ENCODE measurements around the gene MRFAP1L1.
"Not testable (repeated sequence)": the region's sequence is repeated elsewhere in the genome, so short reads cannot be mapped to it uniquely, and the experiment has no call there.

The MRFAP1L1 gene

GRCh38 chr4:6676722-6677558 is 32.7 kb downstream of the MRFAP1L1 start:
- Histone ChIP-seq H3K36me3 (ENCODE audit: control insufficient read depth in 1 of 2, insufficient read depth in 2 of 2, low read length in 2 of 2) (peaks cover 0 to 4% of the 10 kb centered on the region in 2 donors), H3K9ac (ENCODE audit: low read depth in 1 of 2, low read length in 2 of 2) (peak overlapping the region in 1 of 2 donors; percentile 20), H3K27ac (ENCODE audit: low read depth, low read length) (no peak overlapping the region), H3K9me3 (ENCODE audit: control insufficient read depth in 1 of 2, low read length in 2 of 2) (no peaks in the 10 kb centered on the region), H3K4me3 (ENCODE audit: low read depth in 1 of 2, low read length in 2 of 2) (peak overlapping the region in 1 of 2 donors; percentile 34), H3K4me1 (ENCODE audit: control insufficient read depth in 1 of 2, insufficient read depth in 2 of 2, low read length in 2 of 2) (peaks cover 17 to 30% of the 10 kb centered on the region in 2 donors), H3K27me3 (ENCODE audit: control insufficient read depth in 1 of 2, insufficient read depth in 2 of 2, low read length in 2 of 2) (no peaks in the 10 kb centered on the region)

GRCh38 chr4:6674500-6675149 is 35.0 kb downstream of the MRFAP1L1 start:
- peak overlapping the region; percentile 63 to 70 for H3K4me3 ChIP-seq (ENCODE audit: low read depth in 1 of 2, low read length in 2 of 2)
- peaks cover 17 to 30% of the 10 kb centered on the region in 2 donors for H3K4me1 ChIP-seq (ENCODE audit: control insufficient read depth in 1 of 2, insufficient read depth in 2 of 2, low read length in 2 of 2)
- H3K27me3 ChIP-seq (ENCODE audit: control insufficient read depth in 1 of 2, insufficient read depth in 2 of 2, low read length in 2 of 2), result no peaks in the 10 kb centered on the region
- H3K36me3 ChIP-seq (ENCODE audit: control insufficient read depth in 1 of 2, insufficient read depth in 2 of 2, low read length in 2 of 2), result peaks cover 0 to 4% of the 10 kb centered on the region in 2 donors
- H3K9me3 ChIP-seq (ENCODE audit: control insufficient read depth in 1 of 2, low read length in 2 of 2), result no peaks in the 10 kb centered on the region
- H3K9ac ChIP-seq (ENCODE audit: low read depth in 1 of 2, low read length in 2 of 2), result peak overlapping the region; percentile 7 to 66
- peak overlapping the region; percentile 69 for H3K27ac ChIP-seq (ENCODE audit: low read depth, low read length)

- peak overlapping the region; percentile 66 to 76 for H3K9ac ChIP-seq (ENCODE audit: low read depth in 1 of 2, low read length in 2 of 2)
- H3K4me1 ChIP-seq (ENCODE audit: control insufficient read depth in 1 of 2, insufficient read depth in 2 of 2, low read length in 2 of 2), result peaks cover 17 to 30% of the 10 kb centered on the region in 2 donors
- peak overlapping the region; percentile 69 for H3K27ac ChIP-seq (ENCODE audit: low read depth, low read length)
- H3K9me3 ChIP-seq (ENCODE audit: control insufficient read depth in 1 of 2, low read length in 2 of 2), result no peaks in the 10 kb centered on the region
- peak overlapping the region; percentile 63 to 70 for H3K4me3 ChIP-seq (ENCODE audit: low read depth in 1 of 2, low read length in 2 of 2)
- no peaks in the 10 kb centered on the region for H3K27me3 ChIP-seq (ENCODE audit: control insufficient read depth in 1 of 2, insufficient read depth in 2 of 2, low read length in 2 of 2)
- H3K36me3 ChIP-seq (ENCODE audit: control insufficient read depth in 1 of 2, insufficient read depth in 2 of 2, low read length in 2 of 2), result peaks cover 0 to 4% of the 10 kb centered on the region in 2 donors
These were observed 35.8 kb downstream of the MRFAP1L1 start for GRCh38 chr4:6673660-6674499.

DNA sequence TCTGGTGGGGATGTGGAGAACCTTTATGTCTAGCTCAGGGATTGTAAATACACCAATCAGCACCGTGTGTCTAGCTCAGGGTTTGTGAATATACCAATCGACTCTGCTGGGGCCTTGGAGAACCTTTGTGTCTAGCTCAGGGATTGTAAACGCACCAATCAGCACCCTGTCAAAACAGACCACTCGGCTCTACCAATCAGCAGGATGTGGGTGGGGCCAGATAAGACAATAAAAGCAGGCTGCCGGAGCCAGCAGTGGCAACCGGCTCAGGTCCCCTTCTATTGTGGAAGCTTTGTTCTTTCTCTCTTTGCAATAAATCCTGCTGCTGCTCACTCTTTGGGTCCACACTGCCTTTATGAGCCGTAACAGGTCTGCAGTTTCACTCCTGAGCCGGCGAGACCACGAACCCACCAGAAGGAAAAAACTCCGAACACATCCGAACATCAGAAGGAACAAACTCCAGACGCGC is 36.4 kb downstream of the MRFAP1L1 start:
- H3K27me3 ChIP-seq (ENCODE audit: control insufficient read depth in 1 of 2, insufficient read depth in 2 of 2, low read length in 2 of 2); H3K27ac ChIP-seq (ENCODE audit: low read depth, low read length); H3K36me3 ChIP-seq (ENCODE audit: control insufficient read depth in 1 of 2, insufficient read depth in 2 of 2, low read length in 2 of 2); H3K9me3 ChIP-seq (ENCODE audit: control insufficient read depth in 1 of 2, low read length in 2 of 2): not testable (repeated sequence)
- peak overlapping the region; percentile 50 to 76 for H3K9ac ChIP-seq (ENCODE audit: low read depth in 1 of 2, low read length in 2 of 2)
- H3K4me3 ChIP-seq (ENCODE audit: low read depth in 1 of 2, low read length in 2 of 2), result peak overlapping the region; percentile 63 to 70
- H3K4me1 ChIP-seq (ENCODE audit: control insufficient read depth in 1 of 2, insufficient read depth in 2 of 2, low read length in 2 of 2), result peaks cover 17 to 30% of the 10 kb centered on the region in 2 donors

DNA sequence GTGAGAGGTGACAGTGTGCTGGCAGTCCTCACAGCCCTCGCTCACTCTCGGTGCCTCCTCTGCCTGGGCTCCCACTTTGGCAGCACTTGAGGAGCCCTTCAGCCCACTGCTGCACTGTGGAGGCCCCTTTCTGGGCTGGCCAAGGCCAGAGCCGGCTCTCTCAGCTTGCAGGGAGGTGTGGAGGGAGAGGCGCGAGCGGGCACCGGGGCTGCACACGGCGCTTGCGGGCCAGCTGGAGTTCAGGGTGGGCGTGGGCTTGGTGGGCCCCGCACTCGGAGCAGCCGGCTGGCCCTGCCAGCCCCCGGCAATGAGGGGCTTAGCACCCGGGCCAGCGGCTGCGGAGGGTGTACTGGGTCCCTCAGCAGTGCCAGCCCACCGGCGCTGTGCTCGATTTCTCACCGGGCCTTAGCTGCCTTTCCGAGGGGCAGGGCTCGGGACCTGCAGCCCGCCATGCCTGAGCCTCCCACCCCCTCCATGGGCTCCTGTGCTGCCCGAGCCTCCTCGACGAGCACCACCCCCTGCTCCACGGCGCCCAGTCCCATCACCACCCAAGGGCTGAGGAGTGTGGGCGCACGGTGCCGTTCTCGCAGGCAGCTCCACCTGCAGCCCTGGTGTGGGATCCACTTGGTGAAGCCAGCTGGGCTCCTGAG is 37.0 kb downstream of the MRFAP1L1 start:
- H3K4me1 ChIP-seq (ENCODE audit: control insufficient read depth in 1 of 2, insufficient read depth in 2 of 2, low read length in 2 of 2), result peaks cover 17 to 30% of the 10 kb centered on the region in 2 donors
- not testable (repeated sequence) for H3K4me3 ChIP-seq (ENCODE audit: low read depth in 1 of 2, low read length in 2 of 2); H3K27me3 ChIP-seq (ENCODE audit: control insufficient read depth in 1 of 2, insufficient read depth in 2 of 2, low read length in 2 of 2); H3K27ac ChIP-seq (ENCODE audit: low read depth, low read length); H3K9me3 ChIP-seq (ENCODE audit: control insufficient read depth in 1 of 2, low read length in 2 of 2); H3K36me3 ChIP-seq (ENCODE audit: control insufficient read depth in 1 of 2, insufficient read depth in 2 of 2, low read length in 2 of 2); H3K9ac ChIP-seq (ENCODE audit: low read depth in 1 of 2, low read length in 2 of 2)

DNA sequence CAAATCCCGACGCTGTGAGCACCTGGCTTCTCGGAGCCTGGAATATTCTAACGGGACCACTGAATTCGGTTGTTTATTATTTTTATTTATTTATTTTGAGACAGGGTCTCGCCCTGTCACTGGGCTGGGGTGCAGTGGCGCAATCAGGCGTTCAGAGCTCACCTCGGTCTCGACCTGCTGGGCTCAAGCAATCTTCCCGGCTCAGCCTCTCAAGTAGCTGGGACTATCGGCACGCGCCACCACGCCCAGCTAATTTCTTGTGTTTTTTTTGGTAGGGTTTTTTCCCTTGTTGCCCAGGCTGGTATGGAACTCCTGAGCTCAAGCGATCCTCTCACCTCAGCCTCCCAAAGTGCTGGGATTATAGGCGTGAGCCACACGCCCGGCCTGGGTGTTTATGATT is 37.5 kb downstream of the MRFAP1L1 start:
- Histone ChIP-seq H3K4me3 (ENCODE audit: low read depth in 1 of 2, low read length in 2 of 2) (no peak overlapping the region), H3K9me3 (ENCODE audit: control insufficient read depth in 1 of 2, low read length in 2 of 2) (no peaks in the 10 kb centered on the region), H3K27me3 (ENCODE audit: control insufficient read depth in 1 of 2, insufficient read depth in 2 of 2, low read length in 2 of 2) (no peaks in the 10 kb centered on the region), H3K27ac (ENCODE audit: low read depth, low read length) (no peak overlapping the region), H3K4me1 (ENCODE audit: control insufficient read depth in 1 of 2, insufficient read depth in 2 of 2, low read length in 2 of 2) (peaks cover 17 to 26% of the 10 kb centered on the region in 2 donors), H3K9ac (ENCODE audit: low read depth in 1 of 2, low read length in 2 of 2) (no peak overlapping the region), H3K36me3 (ENCODE audit: control insufficient read depth in 1 of 2, insufficient read depth in 2 of 2, low read length in 2 of 2) (no peaks in the 10 kb centered on the region)

- Histone ChIP-seq H3K4me3 (ENCODE audit: low read depth in 1 of 2, low read length in 2 of 2) (no peak overlapping the region), H3K9ac (ENCODE audit: low read depth in 1 of 2, low read length in 2 of 2) (no peak overlapping the region), H3K36me3 (ENCODE audit: control insufficient read depth in 1 of 2, insufficient read depth in 2 of 2, low read length in 2 of 2) (no peaks in the 10 kb centered on the region), H3K27me3 (ENCODE audit: control insufficient read depth in 1 of 2, insufficient read depth in 2 of 2, low read length in 2 of 2) (no peaks in the 10 kb centered on the region), H3K4me1 (ENCODE audit: control insufficient read depth in 1 of 2, insufficient read depth in 2 of 2, low read length in 2 of 2) (peaks cover 17 to 21% of the 10 kb centered on the region in 2 donors), H3K9me3 (ENCODE audit: control insufficient read depth in 1 of 2, low read length in 2 of 2) (no peaks in the 10 kb centered on the region), H3K27ac (ENCODE audit: low read depth, low read length) (no peak overlapping the region)
These were observed 38.0 kb downstream of the MRFAP1L1 start for GRCh38 chr4:6671648-6672047.

- Histone ChIP-seq H3K27ac (ENCODE audit: low read depth, low read length) (no peak overlapping the region), H3K36me3 (ENCODE audit: control insufficient read depth in 1 of 2, insufficient read depth in 2 of 2, low read length in 2 of 2) (no peaks in the 10 kb centered on the region), H3K4me3 (ENCODE audit: low read depth in 1 of 2, low read length in 2 of 2) (no peak overlapping the region), H3K9me3 (ENCODE audit: control insufficient read depth in 1 of 2, low read length in 2 of 2) (no peaks in the 10 kb centered on the region), H3K4me1 (ENCODE audit: control insufficient read depth in 1 of 2, insufficient read depth in 2 of 2, low read length in 2 of 2) (peaks cover 0 to 4% of the 10 kb centered on the region in 2 donors), H3K9ac (ENCODE audit: low read depth in 1 of 2, low read length in 2 of 2) (no peak overlapping the region), H3K27me3 (ENCODE audit: control insufficient read depth in 1 of 2, insufficient read depth in 2 of 2, low read length in 2 of 2) (peaks cover 14 to 18% of the 10 kb centered on the region in 2 donors)
These were observed 41.3 kb downstream of the MRFAP1L1 start for GRCh38 chr4:6668391-6668790.

DNA sequence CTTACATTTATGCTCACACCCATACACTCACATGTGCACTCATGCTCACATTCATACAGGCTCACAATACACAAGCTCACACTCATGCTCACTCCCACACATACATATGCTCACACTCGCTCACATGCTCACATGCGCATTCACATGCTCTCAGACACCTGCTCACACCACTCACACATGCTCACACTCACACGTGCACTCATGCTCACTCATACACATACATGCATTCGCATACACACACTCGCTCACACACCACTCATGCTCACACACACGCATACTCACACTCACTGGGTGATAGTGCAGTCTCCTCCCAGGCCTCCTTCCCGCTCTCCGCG is 44.4 kb downstream of the MRFAP1L1 start:
- peaks cover 24 to 30% of the 10 kb centered on the region in 2 donors for H3K27me3 ChIP-seq (ENCODE audit: control insufficient read depth in 1 of 2, insufficient read depth in 2 of 2, low read length in 2 of 2)
- no peak overlapping the region for H3K9ac ChIP-seq (ENCODE audit: low read depth in 1 of 2, low read length in 2 of 2)
- no peaks in the 10 kb centered on the region for H3K36me3 ChIP-seq (ENCODE audit: control insufficient read depth in 1 of 2, insufficient read depth in 2 of 2, low read length in 2 of 2)
- peaks cover 0 to 4% of the 10 kb centered on the region in 2 donors for H3K4me1 ChIP-seq (ENCODE audit: control insufficient read depth in 1 of 2, insufficient read depth in 2 of 2, low read length in 2 of 2)
- H3K27ac ChIP-seq (ENCODE audit: low read depth, low read length), result no peak overlapping the region
- H3K9me3 ChIP-seq (ENCODE audit: control insufficient read depth in 1 of 2, low read length in 2 of 2), result no peaks in the 10 kb centered on the region
- H3K4me3 ChIP-seq (ENCODE audit: low read depth in 1 of 2, low read length in 2 of 2), result no peak overlapping the region
